GM12865 (cell line): ENCODE data around the gene DUOX1.
A peak's percentile ranks its signal among the peaks of the same experiment; 100 is the strongest.

ENCODE experiments used
- DNase-seq: peaks from one replicate; pipeline ENCODE4 v3.0.0; 2010; ENCODE audit warnings: low read depth
- H3K4me3 ChIP-seq: 2 replicates; pipeline ENCODE4 v1.5.1; 2011; ENCODE audit warnings: mild to moderate bottlenecking, low read depth, low read length, control low read depth
- CTCF ChIP-seq: IDR thresholded peaks from 2 replicates; pipeline ENCODE4 v1.5.1; 2011; ENCODE audit warnings: low read length, control low read depth, low read depth, inconsistent platforms; ENCODE audit not compliant: insufficient read depth; ENCODE audit errors: missing control alignments

DUOX1 gene

GRCh38 chr15:45116482-45117307, 13.1 kb upstream of the DUOX1 start:
- no peak for DNase-seq
- TF ChIP-seq CTCF: no peak

GRCh38 chr15:45117308-45118130, 12.3 kb upstream of the DUOX1 start:
- TF ChIP-seq CTCF: no peak
- no peak overlapping the region; the same call in 1 of the 2 replicates for H3K4me3 ChIP-seq
- DNase-seq: no peak

More at GRCh38 chr15:45116482-45117307, 13.1 kb upstream of the DUOX1 start:
- no peak overlapping the region for H3K4me3 ChIP-seq

GRCh38 chr15:45118131-45118588, 11.6 kb upstream of the DUOX1 start:
- H3K4me3 ChIP-seq: no peak overlapping the region
- peak; percentile 100 for TF ChIP-seq CTCF
- DNase-seq: peak; percentile 86

- no peak for DNase-seq
- TF ChIP-seq CTCF: no peak
Measured at GRCh38 chr15:45118996-45119395, 10.8 kb upstream of the DUOX1 start.

GRCh38 chr15:45120081-45120972, 9.5 kb upstream of the DUOX1 start:
- no peak overlapping the region for H3K4me3 ChIP-seq
- no peak for TF ChIP-seq CTCF
- DNase-seq: peak; percentile 14

More at GRCh38 chr15:45118996-45119395, 10.8 kb upstream of the DUOX1 start:
- H3K4me3 ChIP-seq: no peak overlapping the region

- TF ChIP-seq CTCF: no peak
Measured at GRCh38 chr15:45121020-45121419, 8.8 kb upstream of the DUOX1 start.

More at GRCh38 chr15:45121020-45121419, 8.8 kb upstream of the DUOX1 start:
- H3K4me3 ChIP-seq: no peak overlapping the region
- peak; percentile 64 for DNase-seq
